DND-41 (cell line): ENCODE results near the gene DEPDC7.

Experiments used
- ATAC-seq: fragments of 200-7000 bp; cut with Tn5 transposase; 3 replicates; pipeline ENCODE4 v1.9.1; 2021; ENCODE audit warnings: low read depth; ENCODE audit not compliant: insufficient read depth
- DNase-seq: peaks from one replicate; pipeline ENCODE4 v3.0.0-alpha.2; 2020
- H2AFZ ChIP-seq: 2 replicates; pipeline ENCODE4 v1.6.0; 2012; ENCODE audit warnings: low read depth, low read length
- H3K27ac ChIP-seq: 2 replicates; pipeline ENCODE4 v1.5.1; 2012; ENCODE audit warnings: low read length, inconsistent platforms
- H3K27me3 ChIP-seq: fragments of 200-600 bp; sonication (generic); 2 replicates; pipeline ENCODE4 v1.6.0; 2012; ENCODE audit warnings: low read length, mild to moderate bottlenecking, inconsistent platforms; ENCODE audit not compliant: insufficient read depth, poor library complexity
- H3K36me3 ChIP-seq: 2 replicates; pipeline ENCODE4 v1.5.1; 2012; ENCODE audit warnings: low read length, inconsistent platforms; ENCODE audit not compliant: insufficient read depth
- H3K4me1 ChIP-seq: 2 replicates; pipeline ENCODE4 v1.5.1; 2012; ENCODE audit warnings: mild to moderate bottlenecking, low read length; ENCODE audit not compliant: insufficient read depth
- H3K4me2 ChIP-seq: 2 replicates; pipeline ENCODE4 v1.6.0; 2012; ENCODE audit warnings: mild to moderate bottlenecking, moderate library complexity, low read length, inconsistent platforms; ENCODE audit not compliant: insufficient read depth
- H3K4me3 ChIP-seq, 2 experiments: fragments of 200-600 bp in 1 of 2; shearing (Covaris generic) in 1 of 2; 2 replicates each; pipeline ENCODE4 v1.5.1; 2012 to 2016; ENCODE audit warnings: inconsistent platforms in 2 of 2, low read length in 2 of 2, mild to moderate bottlenecking in 2 of 2, low read depth in 1 of 2, moderate library complexity in 1 of 2
- H3K79me2 ChIP-seq: 2 replicates; pipeline ENCODE4 v1.6.0; 2012; ENCODE audit warnings: low read length, inconsistent platforms; ENCODE audit not compliant: insufficient read depth
- H3K9ac ChIP-seq: 2 replicates; pipeline ENCODE4 v1.6.0; 2012; ENCODE audit warnings: low read depth, mild to moderate bottlenecking, inconsistent platforms, low read length, moderate library complexity
- H3K9me3 ChIP-seq: 2 replicates; pipeline ENCODE4 v1.5.1; 2012; ENCODE audit warnings: low read length, moderate library complexity, mild to moderate bottlenecking, inconsistent platforms; ENCODE audit not compliant: insufficient read depth, severe bottlenecking
- H4K20me1 ChIP-seq: 2 replicates; pipeline ENCODE4 v1.6.0; 2012; ENCODE audit warnings: low read length; ENCODE audit not compliant: insufficient read depth
- EZH2 ChIP-seq: IDR thresholded peaks from 3 replicates; pipeline ENCODE4 v1.6.1; 2012; ENCODE audit warnings: borderline replicate concordance, low read depth, mild to moderate bottlenecking, moderate library complexity, low read length, inconsistent platforms; ENCODE audit not compliant: severe bottlenecking
- TF ChIP-seq, protein P1 (sequence below): IDR thresholded peaks from 2 replicates; pipeline ENCODE4 v1.5.1; 2012; ENCODE audit warnings: borderline replicate concordance, low read length, moderate library complexity, mild to moderate bottlenecking; ENCODE audit not compliant: poor library complexity, severe bottlenecking; ENCODE audit errors: extremely low read depth

The DEPDC7 gene

DNA sequence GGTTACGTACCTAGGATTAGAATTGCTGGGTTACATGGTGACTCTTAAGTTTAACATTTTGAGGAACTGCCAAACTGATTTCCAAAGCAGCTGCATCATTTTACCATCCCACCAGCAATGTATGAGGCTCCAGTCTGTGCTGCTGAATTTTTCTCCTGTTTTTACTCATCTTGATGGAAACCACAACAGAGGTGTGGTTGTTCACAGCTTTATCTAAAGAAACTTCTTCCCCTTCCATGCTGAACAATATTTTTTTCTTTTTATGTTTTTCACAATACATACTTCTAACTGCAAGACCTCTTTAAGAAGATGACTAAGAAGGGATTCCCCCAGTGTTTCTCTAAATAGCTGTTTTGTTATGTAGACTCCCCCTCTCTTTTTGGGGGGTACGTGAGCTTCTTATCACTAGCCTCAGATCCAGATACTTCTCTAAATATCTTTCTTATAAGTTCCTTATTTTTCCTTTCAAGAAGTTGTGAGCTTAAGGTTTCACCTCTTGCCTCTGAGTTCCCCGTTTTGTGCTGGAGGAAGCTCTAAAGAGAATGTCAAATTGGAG, 47.7 kb downstream of the DEPDC7 start:
- no peaks in the 10 kb centered on the region for H3K79me2 ChIP-seq
- H3K4me3 ChIP-seq = no peak overlapping the region
- no peak for TF ChIP-seq EZH2
- TF ChIP-seq, protein P1, sequence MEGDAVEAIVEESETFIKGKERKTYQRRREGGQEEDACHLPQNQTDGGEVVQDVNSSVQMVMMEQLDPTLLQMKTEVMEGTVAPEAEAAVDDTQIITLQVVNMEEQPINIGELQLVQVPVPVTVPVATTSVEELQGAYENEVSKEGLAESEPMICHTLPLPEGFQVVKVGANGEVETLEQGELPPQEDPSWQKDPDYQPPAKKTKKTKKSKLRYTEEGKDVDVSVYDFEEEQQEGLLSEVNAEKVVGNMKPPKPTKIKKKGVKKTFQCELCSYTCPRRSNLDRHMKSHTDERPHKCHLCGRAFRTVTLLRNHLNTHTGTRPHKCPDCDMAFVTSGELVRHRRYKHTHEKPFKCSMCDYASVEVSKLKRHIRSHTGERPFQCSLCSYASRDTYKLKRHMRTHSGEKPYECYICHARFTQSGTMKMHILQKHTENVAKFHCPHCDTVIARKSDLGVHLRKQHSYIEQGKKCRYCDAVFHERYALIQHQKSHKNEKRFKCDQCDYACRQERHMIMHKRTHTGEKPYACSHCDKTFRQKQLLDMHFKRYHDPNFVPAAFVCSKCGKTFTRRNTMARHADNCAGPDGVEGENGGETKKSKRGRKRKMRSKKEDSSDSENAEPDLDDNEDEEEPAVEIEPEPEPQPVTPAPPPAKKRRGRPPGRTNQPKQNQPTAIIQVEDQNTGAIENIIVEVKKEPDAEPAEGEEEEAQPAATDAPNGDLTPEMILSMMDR = no peak
- H3K27me3 ChIP-seq = no peaks in the 10 kb centered on the region
- H4K20me1 ChIP-seq = no peaks in the 10 kb centered on the region
- DNase-seq (no peak), ATAC-seq (peak; percentile 30; the same call in 1 of the 3 replicates)
- H2AFZ ChIP-seq = no peak overlapping the region
- no peaks in the 10 kb centered on the region for H3K4me1 ChIP-seq
- H3K9ac ChIP-seq = no peak overlapping the region
- no peak overlapping the region for H3K27ac ChIP-seq
- H3K36me3 ChIP-seq = peaks cover 84% of the 10 kb centered on the region
- no peak overlapping the region for H3K4me2 ChIP-seq
- H3K9me3 ChIP-seq = no peaks in the 10 kb centered on the region

DNA sequence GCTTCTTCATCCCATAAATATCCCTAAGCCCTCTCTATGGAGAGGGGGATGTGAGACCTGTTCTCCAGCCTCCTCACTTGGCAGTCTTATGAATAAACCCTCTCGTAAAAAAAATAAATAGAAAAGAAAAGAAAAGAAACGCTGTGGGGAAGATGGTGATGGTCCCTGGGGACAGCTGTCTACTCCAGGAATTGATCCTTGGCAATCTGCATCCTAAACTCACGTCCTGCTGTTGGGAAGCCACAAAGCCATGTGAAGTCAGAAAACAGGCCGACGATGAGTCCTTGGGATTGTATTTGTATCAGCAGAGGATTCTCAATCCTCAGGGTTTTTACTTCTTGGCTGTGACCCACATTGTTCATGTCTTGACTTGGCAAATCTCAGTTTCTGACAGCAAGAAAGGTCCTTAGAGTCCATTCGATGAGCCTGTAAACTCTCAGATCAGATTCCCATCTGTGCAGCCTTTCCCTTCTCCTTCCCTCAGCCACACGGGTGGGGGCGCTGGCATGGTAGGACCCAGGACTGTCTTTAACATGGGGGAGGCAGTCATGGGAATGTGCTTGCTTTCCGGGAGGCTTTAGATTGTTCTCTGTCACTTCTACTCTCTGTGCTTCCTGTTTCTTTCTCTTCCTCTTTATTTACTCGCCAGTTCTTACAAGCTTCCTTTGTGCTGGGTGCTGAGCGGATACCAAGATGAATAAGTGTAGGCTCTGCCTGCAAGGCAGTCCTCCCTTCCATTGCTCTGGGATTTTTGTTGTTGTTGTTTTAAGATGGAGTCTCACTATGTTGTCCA, 48.6 kb downstream of the DEPDC7 start:
- Histone ChIP-seq H3K79me2 (no peaks in the 10 kb centered on the region), H4K20me1 (no peaks in the 10 kb centered on the region), H3K9ac (no peak overlapping the region), H3K4me3 (no peak overlapping the region), H3K9me3 (no peaks in the 10 kb centered on the region), H2AFZ (no peak overlapping the region), H3K4me1 (no peaks in the 10 kb centered on the region), H3K36me3 (peaks cover 85% of the 10 kb centered on the region), H3K27me3 (no peaks in the 10 kb centered on the region), H3K27ac (no peak overlapping the region), H3K4me2 (no peak overlapping the region)
- DNase-seq (no peak), ATAC-seq (no peak)
- TF ChIP-seq, protein P1 = no peak
- no peak for TF ChIP-seq EZH2

DNA sequence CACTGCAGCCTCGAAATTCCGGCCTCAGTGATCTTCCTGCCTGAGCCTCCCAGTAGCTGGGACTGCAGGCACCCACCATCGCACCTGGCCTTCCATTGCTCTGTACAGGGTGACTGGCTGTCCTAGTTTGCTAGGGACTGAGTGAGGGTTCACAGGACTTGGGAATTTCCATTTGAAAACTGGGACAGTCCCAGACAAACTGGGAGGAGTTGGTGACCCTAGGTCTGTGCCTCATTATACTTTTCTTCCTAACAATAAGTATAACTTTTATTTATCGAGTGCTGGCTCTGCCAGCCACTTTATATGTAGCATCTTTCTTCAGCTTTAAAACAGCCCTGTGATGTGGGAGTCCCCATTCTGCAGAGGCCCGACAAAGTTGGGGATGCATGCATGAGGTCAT, 49.2 kb downstream of the DEPDC7 start:
- no peaks in the 10 kb centered on the region for H4K20me1 ChIP-seq
- H3K4me2 ChIP-seq = no peak overlapping the region
- ATAC-seq = no peak
- no peaks in the 10 kb centered on the region for H3K79me2 ChIP-seq
- TF ChIP-seq, protein P1 = no peak
- no peak for TF ChIP-seq EZH2
- no peak overlapping the region for H3K4me3 ChIP-seq
- DNase-seq = no peak
- no peak overlapping the region for H2AFZ ChIP-seq
- H3K9me3 ChIP-seq = no peaks in the 10 kb centered on the region
- no peak overlapping the region for H3K9ac ChIP-seq
- H3K36me3 ChIP-seq = peaks cover 81% of the 10 kb centered on the region
- no peak overlapping the region for H3K27ac ChIP-seq
- no peaks in the 10 kb centered on the region for H3K27me3 ChIP-seq
- H3K4me1 ChIP-seq = no peaks in the 10 kb centered on the region
